GM21390 (cell line): ENCODE data around the gene SYVN1.

Experiments used
- ATAC-seq: cut with Tn5 transposase; IDR thresholded peaks from one replicate; pipeline ENCODE4 v1.9.1; 2021; ENCODE audit not compliant: unreplicated experiment

SYVN1 gene

GRCh38 chr11:65112546-65113360 lies 21.6 kb downstream of the SYVN1 start:
- no peak for ATAC-seq

DNA sequence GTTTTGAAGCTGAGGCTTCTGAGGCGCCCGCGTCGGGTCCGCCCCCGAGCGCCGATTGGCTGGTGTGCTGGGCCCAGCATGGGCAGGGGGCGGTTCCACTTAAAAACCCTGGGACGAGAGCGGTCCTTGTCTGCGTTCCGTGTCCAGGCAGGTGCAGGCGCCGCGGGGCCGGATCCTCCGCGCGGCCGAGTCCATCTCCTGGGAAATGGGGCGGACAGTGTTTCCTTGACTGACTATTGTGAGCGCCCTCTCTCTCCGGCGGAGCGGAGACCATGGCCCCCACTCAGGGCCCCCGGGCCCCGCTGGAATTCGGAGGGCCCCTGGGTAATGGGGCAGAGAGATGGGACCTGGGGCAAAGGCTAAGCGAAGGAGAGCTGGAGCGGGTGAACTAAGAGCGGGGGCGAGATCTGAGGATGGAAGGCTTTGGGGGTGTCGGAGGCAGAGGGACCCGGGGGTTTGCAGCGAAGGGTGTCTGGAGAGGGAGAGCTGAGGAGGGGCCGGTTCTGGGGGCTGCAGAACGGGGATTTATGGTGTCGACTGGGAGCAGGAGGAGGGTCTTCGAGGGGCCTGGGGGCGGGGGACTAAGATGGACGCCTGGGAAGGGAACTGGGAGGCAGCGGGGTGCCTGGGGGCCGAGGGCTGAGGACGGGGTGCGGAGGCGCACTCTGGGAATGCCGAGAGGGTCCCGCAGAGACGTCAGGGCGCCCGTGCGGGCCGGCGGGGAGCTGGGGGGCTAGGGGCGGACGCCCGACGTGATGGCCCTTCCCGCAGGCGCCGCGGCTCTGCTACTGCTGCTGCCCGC lies 22.4 kb downstream of the SYVN1 start, which contains the start of gene TM7SF2:
Gene TM7SF2, plus strand, starts transcription at position 129 of the 802 bp plus-strand sequence. Its CDS starts 144 bp downstream, at position 273.
- ATAC-seq: peak; percentile 58

DNA sequence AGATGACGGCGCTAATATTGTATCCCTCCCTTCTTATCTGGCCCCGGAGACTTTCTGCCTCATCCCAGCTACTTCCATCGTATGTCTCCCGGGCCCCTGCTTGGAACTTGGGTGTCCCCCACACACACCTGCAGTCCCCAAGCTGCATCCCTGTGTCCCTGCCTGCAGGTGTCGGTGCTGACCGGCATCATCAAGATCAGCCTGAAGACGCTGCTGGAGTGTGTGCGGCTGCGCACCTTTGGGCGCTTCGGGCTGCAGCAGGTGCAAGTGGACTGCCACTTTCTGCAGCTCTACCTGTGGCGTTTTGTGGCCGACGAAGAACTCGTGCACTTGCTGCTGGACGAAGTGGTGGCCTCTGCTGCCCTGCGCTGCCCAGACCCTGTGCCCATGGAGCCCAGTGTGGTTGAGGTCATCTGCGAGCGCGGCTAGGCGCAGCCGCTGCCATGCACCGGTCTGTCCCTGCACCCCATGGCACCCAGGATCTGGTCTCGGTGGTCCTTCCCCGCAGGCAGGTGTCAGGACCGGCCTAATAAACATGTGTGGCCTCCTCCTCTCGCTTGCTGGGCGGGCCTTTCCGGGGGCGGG lies 23.1 kb downstream of the SYVN1 start:
- no peak for ATAC-seq

GRCh38 chr11:65110354-65110861 lies 23.9 kb downstream of the SYVN1 start:
- ATAC-seq: peak; percentile 30

- ATAC-seq: no peak
Observed at GRCh38 chr11:65109231-65110198, 24.8 kb downstream of the SYVN1 start.

GRCh38 chr11:65108469-65109123 lies 25.7 kb downstream of the SYVN1 start:
- ATAC-seq: no peak

DNA sequence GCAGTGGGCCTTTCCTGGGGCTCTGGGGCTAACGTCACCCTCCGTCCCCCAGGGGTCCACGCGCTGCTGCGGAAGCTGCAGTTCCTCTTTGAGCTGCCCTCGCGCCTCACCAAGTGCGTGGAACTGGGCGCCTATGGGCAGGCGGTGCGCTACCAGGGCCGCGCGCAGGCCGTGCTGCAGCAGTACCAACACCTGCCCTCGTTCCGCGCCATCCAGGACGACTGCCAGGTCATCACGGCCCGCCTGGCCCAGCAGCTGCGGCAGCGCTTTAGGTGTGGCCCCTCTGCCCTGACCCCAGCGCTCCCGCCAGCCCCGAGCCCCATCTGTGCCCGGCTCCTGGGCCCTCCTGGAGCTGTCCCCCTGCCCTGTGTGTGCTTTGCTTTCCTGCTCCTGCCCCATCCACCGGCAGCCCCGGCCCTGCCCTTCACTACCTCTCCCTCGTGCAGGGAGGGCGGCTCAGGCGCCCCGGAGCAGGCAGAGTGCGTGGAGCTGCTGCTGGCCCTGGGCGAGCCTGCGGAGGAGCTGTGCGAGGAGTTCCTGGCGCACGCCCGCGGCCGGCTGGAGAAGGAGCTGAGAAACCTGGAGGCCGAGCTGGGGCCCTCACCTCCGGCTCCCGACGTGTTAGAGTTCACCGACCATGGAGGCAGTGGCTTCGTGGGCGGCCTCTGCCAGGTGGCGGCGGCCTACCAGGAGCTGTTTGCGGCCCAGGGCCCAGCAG lies 26.4 kb downstream of the SYVN1 start:
- no peak for ATAC-seq

DNA sequence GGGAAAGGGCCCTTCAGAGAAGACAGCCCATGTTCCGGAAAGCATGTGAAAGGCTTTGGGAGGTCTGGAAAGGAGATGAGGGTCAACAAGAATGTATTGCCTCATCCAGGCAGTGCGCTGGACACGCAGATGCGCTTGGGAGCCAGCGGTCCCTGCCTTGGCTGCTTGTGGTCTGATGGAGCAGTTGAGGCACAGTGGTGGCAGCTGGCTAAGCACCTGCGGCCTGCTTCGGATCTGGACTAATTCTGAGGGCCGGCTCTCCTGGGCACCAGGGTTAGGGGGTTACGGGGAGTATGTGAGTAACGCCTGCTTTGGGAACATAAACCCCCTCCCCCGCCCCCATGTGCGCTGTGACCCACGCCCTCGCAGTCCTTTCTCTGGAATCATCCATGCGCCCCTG lies 27.2 kb downstream of the SYVN1 start:
- ATAC-seq: no peak

DNA sequence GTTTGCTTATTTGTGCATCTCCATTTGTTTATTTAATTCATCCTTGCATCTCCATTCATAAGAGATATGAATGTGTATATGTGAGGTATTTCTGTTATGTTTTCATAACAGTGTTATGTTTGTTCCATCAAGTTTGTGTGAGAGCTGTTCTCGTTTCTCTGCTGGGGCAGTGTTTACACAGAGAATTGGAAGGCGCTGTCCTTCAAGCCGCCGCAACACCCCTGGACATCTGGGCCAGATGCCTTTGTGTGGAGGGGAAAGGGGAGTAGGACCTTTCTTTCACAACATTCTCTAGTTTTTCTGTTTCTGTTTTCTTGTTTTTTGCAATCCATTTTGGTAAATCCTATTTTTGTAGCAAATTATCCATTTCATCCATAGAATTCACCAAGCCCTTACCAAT lies 29.7 kb downstream of the SYVN1 start:
- no peak for ATAC-seq

- ATAC-seq: no peak
Observed at GRCh38 chr11:65103476-65103875, 30.8 kb downstream of the SYVN1 start.

DNA sequence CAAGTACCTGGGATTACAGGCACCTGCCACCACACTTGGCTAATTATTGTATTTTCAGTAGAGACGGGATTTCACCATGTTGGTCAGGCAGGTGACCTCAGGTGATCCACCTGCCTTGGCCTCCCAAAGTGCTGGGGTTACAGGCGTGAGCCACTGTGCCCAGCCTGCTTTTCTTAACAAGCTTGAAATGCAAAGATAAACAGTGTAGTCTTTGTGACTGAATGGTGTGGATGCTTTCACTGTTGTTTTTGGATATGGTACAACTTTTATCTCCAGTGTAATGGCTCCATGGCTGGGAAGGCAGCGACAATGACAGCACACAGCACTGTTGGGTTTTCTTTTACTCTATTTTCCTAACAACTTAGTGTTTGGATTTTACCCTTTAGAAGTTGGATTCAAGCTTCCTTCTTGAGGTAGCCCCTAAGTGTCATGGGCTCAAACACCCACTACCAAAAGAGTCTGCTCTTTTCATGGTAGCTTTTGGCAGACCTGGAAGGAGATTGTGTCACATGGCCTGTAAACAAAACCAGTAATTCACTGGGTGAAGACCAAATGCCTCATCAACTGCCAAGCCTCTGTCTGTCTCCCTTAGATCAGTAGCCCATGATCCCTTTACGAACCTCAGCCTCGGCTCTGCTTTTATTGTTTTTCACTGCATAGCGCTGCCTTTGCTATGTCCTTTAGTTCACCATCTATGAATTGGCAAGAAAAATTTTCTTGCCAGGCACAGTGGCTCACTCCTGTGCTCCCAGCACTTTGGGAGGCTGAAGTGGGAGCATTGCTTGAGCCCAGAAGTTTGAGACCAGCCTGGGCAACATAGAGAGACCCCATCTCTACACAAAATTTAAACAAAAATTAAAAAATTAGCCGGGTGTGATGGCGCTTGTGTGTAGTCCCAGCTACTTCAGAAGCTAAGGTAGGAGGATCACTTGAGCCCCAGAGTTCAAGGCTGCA lies 31.9 kb downstream of the SYVN1 start:
- no peak for ATAC-seq

- ATAC-seq: no peak
Observed at GRCh38 chr11:65100674-65101350, 33.5 kb downstream of the SYVN1 start.

DNA sequence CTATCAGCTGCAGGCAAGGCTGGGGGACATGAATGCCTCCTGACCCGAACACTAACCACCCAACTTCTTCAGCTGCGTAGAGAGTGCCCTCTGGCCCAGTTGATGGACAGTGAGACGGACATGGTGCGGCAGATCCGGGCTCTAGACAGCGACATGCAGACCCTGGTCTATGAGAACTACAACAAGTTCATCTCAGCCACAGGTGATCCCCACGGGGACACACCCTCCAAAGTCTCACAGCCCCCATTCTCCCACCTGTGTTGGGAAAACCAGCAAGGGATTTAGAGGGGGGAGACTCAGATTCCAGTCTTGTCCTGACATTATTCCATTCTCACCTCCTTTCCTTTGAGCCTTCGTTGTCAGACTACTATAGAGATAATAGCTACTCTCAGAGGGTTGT lies 37.4 kb downstream of the SYVN1 start:
- no peak for ATAC-seq

- peak; percentile 68 for ATAC-seq
Observed at GRCh38 chr11:65095974-65096806, 38.1 kb downstream of the SYVN1 start, which contains the start of gene VPS51. VPS51 (plus strand) TSS chr11:65096214; CDS start chr11:65096251, 37 bp downstream.

- ATAC-seq: no peak
Observed at GRCh38 chr11:65095427-65095826, 38.9 kb downstream of the SYVN1 start.

DNA sequence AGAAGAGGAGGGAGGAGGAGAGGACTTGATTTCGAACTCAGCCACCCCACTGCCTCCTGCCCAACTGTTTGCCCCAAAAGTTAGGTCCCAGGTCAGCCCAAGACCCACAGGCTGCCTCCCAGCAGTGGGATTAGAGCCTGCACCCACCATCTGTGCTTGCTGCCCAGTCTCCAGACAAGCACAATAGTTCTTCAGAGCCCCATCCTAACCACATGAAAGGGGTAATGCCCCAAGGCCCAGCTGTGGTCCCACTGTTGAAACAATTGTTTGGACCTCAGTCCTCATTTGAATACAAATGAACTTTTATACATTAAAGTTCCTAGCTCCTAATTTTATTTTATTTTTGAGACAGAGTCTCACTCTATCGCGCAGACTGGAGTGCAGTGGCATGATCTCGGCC lies 43.7 kb downstream of the SYVN1 start:
- no peak for ATAC-seq
